Astrocyte (in vitro differentiated cells and primary cell): ENCODE results near the gene PAPPA2. TPM values are rescaled to one million over a fixed set of nuclear protein-coding genes. Genes with fewer than 3 reads are reported as not detected.

Experiments used
- DNase-seq: peaks from one replicate; pipeline ENCODE4 v3.0.0-alpha.2; 2010; ENCODE audit warnings: low read depth
- FAIRE-seq: peaks from 2 replicates; lab custom pipeline; 2011; peaks lifted over from hg19 to GRCh38; lab: Jason Lieb, UNC
- H2AFZ ChIP-seq: 2 replicates; pipeline ENCODE4 v1.6.0; 2012; ENCODE audit warnings: low read depth, low read length, inconsistent platforms
- H3K27ac ChIP-seq: 2 replicates; pipeline ENCODE4 v1.5.1; 2011; ENCODE audit warnings: low read depth, low read length, inconsistent platforms
- H3K27me3 ChIP-seq: 2 replicates; pipeline ENCODE4 v1.6.0; 2011; ENCODE audit warnings: low read length, inconsistent platforms; ENCODE audit not compliant: insufficient read depth
- H3K36me3 ChIP-seq: 2 replicates; pipeline ENCODE4 v1.5.1; 2011; ENCODE audit warnings: low read length, inconsistent platforms; ENCODE audit not compliant: insufficient read depth
- H3K4me1 ChIP-seq: 2 replicates; pipeline ENCODE4 v1.5.1; 2011; ENCODE audit warnings: low read length, inconsistent platforms; ENCODE audit not compliant: insufficient read depth
- H3K4me2 ChIP-seq: 2 replicates; pipeline ENCODE4 v1.6.0; 2012; ENCODE audit warnings: low read length, inconsistent platforms
- H3K4me3 ChIP-seq: 2 replicates; pipeline ENCODE4 v1.5.1; 2011; ENCODE audit warnings: low read depth, mild to moderate bottlenecking, low read length, inconsistent platforms; ENCODE audit not compliant: insufficient read depth
- H3K79me2 ChIP-seq: 2 replicates; pipeline ENCODE4 v1.6.0; 2012; ENCODE audit warnings: mild to moderate bottlenecking, low read length, inconsistent platforms; ENCODE audit not compliant: insufficient read depth
- H3K9ac ChIP-seq: 2 replicates; pipeline ENCODE4 v1.6.0; 2012; ENCODE audit warnings: mild to moderate bottlenecking, low read length, inconsistent platforms
- H3K9me3 ChIP-seq: 2 replicates; pipeline ENCODE4 v1.5.1; 2012; ENCODE audit warnings: low read depth, mild to moderate bottlenecking, low read length, inconsistent platforms; ENCODE audit not compliant: insufficient read depth
- H4K20me1 ChIP-seq: 2 replicates; pipeline ENCODE4 v1.6.0; 2012; ENCODE audit warnings: low read length, inconsistent platforms; ENCODE audit not compliant: insufficient read depth
- H3K27ac Mint-ChIP-seq: one replicate; pipeline ENCODE4 v1.8.0; 2021; ENCODE audit warnings: mild to moderate bottlenecking, mixed read lengths; ENCODE audit not compliant: unreplicated experiment
- H3K27me3 Mint-ChIP-seq: one replicate; pipeline ENCODE4 v1.8.0; 2021; ENCODE audit warnings: low read depth, mixed read lengths; ENCODE audit not compliant: unreplicated experiment
- H3K36me3 Mint-ChIP-seq: one replicate; pipeline ENCODE4 v1.8.0; 2021; ENCODE audit warnings: low read depth, mixed read lengths; ENCODE audit not compliant: unreplicated experiment
- H3K4me1 Mint-ChIP-seq: one replicate; pipeline ENCODE4 v1.8.0; 2021; ENCODE audit warnings: low read depth, mixed read lengths; ENCODE audit not compliant: unreplicated experiment
- H3K4me3 Mint-ChIP-seq: one replicate; pipeline ENCODE4 v1.8.0; 2021; ENCODE audit warnings: mild to moderate bottlenecking, moderate library complexity, mixed read lengths; ENCODE audit not compliant: unreplicated experiment
- H3K9me3 Mint-ChIP-seq: one replicate; pipeline ENCODE4 v1.8.0; 2021; ENCODE audit warnings: mild to moderate bottlenecking, mixed read lengths; ENCODE audit not compliant: unreplicated experiment
- EZH2 ChIP-seq: IDR thresholded peaks from 2 replicates; pipeline ENCODE4 v1.6.1; 2012; ENCODE audit warnings: mild to moderate bottlenecking, low read length, inconsistent platforms; ENCODE audit not compliant: insufficient read depth
- total RNA-seq: library from RNA; stranded (reverse); gene quantifications from 2 replicates; pipeline ENCODE4 v1.2.1, GENCODE V29; 2021
- TF ChIP-seq, protein P1 (sequence below): IDR thresholded peaks from 2 replicates; pipeline ENCODE4 v1.5.1; 2011; ENCODE audit warnings: low read depth, mild to moderate bottlenecking, inconsistent platforms, low read length, moderate library complexity; ENCODE audit not compliant: insufficient read depth

PAPPA2 gene
- total RNA-seq, 1 donor from 2014 or later, result 19.0 TPM

DNA sequence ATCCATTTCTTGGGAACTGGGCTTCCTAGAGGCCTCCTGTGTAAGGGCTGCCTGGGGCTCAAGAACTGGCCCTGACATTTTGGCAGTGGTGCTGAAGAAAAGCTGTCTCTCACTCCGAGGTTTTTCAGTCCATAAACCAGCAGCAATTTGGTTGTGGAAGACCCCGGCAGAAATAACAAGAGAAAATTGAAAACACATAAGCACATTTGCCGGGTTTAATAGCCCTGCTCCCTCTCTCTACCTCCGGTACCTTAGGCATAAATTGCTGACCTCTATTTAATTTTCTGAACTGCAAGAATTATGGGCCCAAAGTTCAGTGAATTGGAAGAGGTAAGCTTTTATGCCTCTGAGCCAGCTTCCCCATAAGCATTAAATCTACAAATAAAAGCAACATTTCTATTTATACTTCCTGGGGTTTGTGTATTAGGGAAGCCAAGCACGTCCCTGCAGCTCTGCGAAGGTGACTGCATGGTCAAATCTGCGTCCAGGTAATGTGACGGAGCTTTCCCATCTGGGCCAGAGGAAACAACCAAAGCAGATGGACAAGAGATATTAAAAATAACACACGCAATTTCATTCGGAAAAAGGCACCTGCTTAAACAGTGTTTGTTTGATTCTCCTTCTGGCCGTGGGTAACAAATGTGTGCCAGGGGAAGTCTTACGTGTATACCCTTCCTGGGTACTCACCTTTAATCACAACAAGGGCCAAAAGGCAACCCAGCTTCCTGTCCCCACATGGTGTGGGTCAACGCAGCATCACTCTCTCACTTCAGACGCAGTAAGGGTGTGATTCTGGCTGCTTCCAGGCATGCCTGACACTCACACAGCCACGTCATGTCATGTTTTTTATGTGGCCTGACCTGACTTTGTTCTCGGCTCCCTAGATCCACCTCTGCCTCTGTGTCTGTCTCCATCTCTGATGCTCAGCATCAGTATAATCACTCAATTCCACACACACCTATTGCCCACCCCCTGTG, 69.2 kb downstream of the PAPPA2 start:
- Histone ChIP-seq H3K4me3 (no peak overlapping the region), H3K4me1 (no peaks in the 10 kb centered on the region), H3K79me2 (no peaks in the 10 kb centered on the region), H2AFZ (no peak overlapping the region), H3K4me2 (no peak overlapping the region), H3K9ac (no peak overlapping the region), H3K9me3 (no peaks in the 10 kb centered on the region), H3K36me3 (no peaks in the 10 kb centered on the region), H4K20me1 (no peaks in the 10 kb centered on the region), H3K27ac (no peak overlapping the region), H3K27me3 (no peaks in the 10 kb centered on the region)
- DNase-seq (no peak), FAIRE-seq (no peak)
- H3K4me1 Mint-ChIP-seq, result no peaks in the 10 kb centered on the region
- H3K27me3 Mint-ChIP-seq, result peaks cover 25% of the 10 kb centered on the region
- no peak overlapping the region for H3K4me3 Mint-ChIP-seq
- H3K9me3 Mint-ChIP-seq, result peaks cover 5% of the 10 kb centered on the region
- TF ChIP-seq, protein P1, sequence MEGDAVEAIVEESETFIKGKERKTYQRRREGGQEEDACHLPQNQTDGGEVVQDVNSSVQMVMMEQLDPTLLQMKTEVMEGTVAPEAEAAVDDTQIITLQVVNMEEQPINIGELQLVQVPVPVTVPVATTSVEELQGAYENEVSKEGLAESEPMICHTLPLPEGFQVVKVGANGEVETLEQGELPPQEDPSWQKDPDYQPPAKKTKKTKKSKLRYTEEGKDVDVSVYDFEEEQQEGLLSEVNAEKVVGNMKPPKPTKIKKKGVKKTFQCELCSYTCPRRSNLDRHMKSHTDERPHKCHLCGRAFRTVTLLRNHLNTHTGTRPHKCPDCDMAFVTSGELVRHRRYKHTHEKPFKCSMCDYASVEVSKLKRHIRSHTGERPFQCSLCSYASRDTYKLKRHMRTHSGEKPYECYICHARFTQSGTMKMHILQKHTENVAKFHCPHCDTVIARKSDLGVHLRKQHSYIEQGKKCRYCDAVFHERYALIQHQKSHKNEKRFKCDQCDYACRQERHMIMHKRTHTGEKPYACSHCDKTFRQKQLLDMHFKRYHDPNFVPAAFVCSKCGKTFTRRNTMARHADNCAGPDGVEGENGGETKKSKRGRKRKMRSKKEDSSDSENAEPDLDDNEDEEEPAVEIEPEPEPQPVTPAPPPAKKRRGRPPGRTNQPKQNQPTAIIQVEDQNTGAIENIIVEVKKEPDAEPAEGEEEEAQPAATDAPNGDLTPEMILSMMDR, result no peak
- no peak for TF ChIP-seq EZH2
- no peak overlapping the region for H3K27ac Mint-ChIP-seq
- H3K36me3 Mint-ChIP-seq, result peaks cover 3% of the 10 kb centered on the region

DNA sequence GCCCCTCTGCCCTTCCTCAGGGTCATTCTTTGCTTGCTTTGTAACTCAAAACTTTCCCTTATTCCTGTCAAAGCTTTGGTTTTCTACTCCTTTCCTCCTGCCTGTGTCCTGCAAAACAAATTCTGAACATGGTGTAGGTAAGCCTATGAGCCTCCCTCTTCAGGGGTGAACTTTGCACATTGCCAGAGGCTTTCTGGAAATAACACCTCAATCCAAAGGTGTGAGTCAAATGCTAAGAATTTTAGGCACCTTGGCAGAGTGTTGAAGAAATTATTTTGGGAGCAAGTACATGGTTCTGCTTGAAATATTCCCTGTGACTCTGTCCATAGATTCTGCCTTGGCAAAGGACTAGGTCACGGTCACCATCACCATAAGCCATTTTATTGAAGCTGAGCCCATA, 70.0 kb downstream of the PAPPA2 start:
- FAIRE-seq (no peak), DNase-seq (no peak)
- Mint-ChIP-seq H3K4me1 (no peaks in the 10 kb centered on the region), H3K27ac (no peak overlapping the region), H3K27me3 (peaks cover 25% of the 10 kb centered on the region), H3K9me3 (peaks cover 7% of the 10 kb centered on the region), H3K36me3 (peaks cover 6% of the 10 kb centered on the region), H3K4me3 (no peak overlapping the region)
- Histone ChIP-seq H3K4me3 (no peak overlapping the region), H3K4me1 (no peaks in the 10 kb centered on the region), H3K79me2 (no peaks in the 10 kb centered on the region), H3K27me3 (no peaks in the 10 kb centered on the region), H3K36me3 (no peaks in the 10 kb centered on the region), H2AFZ (no peak overlapping the region), H3K9ac (no peak overlapping the region), H3K27ac (no peak overlapping the region), H4K20me1 (no peaks in the 10 kb centered on the region), H3K9me3 (no peaks in the 10 kb centered on the region), H3K4me2 (no peak overlapping the region)
- TF ChIP-seq, protein P1, result no peak
- TF ChIP-seq EZH2, result no peak

DNA sequence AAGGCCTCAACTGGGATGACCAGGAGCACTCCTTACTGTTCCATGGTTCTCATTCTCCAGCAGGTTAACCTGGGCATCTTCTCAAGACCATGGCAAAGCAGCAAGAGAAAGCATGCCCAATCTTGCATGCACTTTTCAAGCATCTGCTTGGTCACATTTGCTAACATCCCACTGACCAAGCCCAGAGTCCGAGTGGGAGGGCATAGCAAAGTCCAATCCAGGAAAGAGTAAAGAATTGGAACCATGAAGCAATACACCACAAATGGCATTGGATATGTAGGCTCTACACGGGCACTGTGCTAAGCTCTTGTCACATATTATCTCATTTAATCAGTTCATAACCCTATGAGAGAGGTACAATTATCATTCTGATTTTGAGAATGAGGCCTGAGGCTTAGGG, 73.6 kb downstream of the PAPPA2 start:
- H3K27me3 Mint-ChIP-seq, result peaks cover 14% of the 10 kb centered on the region
- Histone ChIP-seq H3K4me2 (no peak overlapping the region), H3K9ac (no peak overlapping the region), H3K79me2 (no peaks in the 10 kb centered on the region), H3K27me3 (no peaks in the 10 kb centered on the region), H3K27ac (no peak overlapping the region), H4K20me1 (no peaks in the 10 kb centered on the region), H3K9me3 (peaks cover 4% of the 10 kb centered on the region), H3K4me3 (no peak overlapping the region), H3K4me1 (no peaks in the 10 kb centered on the region), H2AFZ (no peak overlapping the region), H3K36me3 (no peaks in the 10 kb centered on the region)
- H3K36me3 Mint-ChIP-seq, result peaks cover 5% of the 10 kb centered on the region
- H3K9me3 Mint-ChIP-seq, result peaks cover 14% of the 10 kb centered on the region
- FAIRE-seq (no peak), DNase-seq (no peak)
- no peaks in the 10 kb centered on the region for H3K4me1 Mint-ChIP-seq
- TF ChIP-seq EZH2, result no peak
- TF ChIP-seq, protein P1, result no peak
- no peak overlapping the region for H3K4me3 Mint-ChIP-seq
- no peak overlapping the region for H3K27ac Mint-ChIP-seq
